K562 (cell line): ENCODE measurements around the gene SNX1. TPM values are rescaled to one million over a fixed set of nuclear protein-coding genes. Genes with fewer than 3 reads are reported as not detected.
A peak's percentile ranks its signal among the peaks of the same experiment; 100 is the strongest.

Experiments
- ATF1 ChIP-seq, 2 experiments: fragments of 450-650 bp in 1 of 2; IDR thresholded peaks; 2 replicates each; pipeline ENCODE4 v1.6.1; 2016; ENCODE audit warnings: missing compliant biosample characterization in 1 of 2, missing genetic modification characterization in 1 of 2
- CREBBP ChIP-seq: IDR thresholded peaks from one replicate; pipeline ENCODE4 v1.6.1; 2012; ENCODE audit warnings: low read depth, mild to moderate bottlenecking, control low read depth, inconsistent platforms, low read length
- KAT2B ChIP-seq: IDR thresholded peaks from one replicate; pipeline ENCODE4 v1.6.1; 2012; ENCODE audit warnings: low read depth, mild to moderate bottlenecking, control low read depth, inconsistent platforms, low read length, moderate library complexity
- NCOA2 ChIP-seq, 2 experiments: fragments of 450-650 bp; IDR thresholded peaks; 2 replicates each; pipeline ENCODE4 v1.6.1; 2018; ENCODE audit warnings: mild to moderate bottlenecking in 2 of 2, moderate library complexity in 1 of 2; ENCODE audit not compliant: partially characterized antibody in 2 of 2
- NR2C1 ChIP-seq, 2 experiments: fragments of 450-650 bp; IDR thresholded peaks; 2 replicates each; pipeline ENCODE4 v1.6.1; 2017; ENCODE audit warnings: mild to moderate bottlenecking in 2 of 2, antibody characterized with exemption in 1 of 2, inconsistent platforms in 1 of 2, missing compliant biosample characterization in 1 of 2, missing genetic modification characterization in 1 of 2
- POLR3A ChIP-seq: IDR thresholded peaks from 2 replicates; pipeline ENCODE4 v1.6.1; 2011; ENCODE audit warnings: borderline replicate concordance, mild to moderate bottlenecking, moderate library complexity; ENCODE audit not compliant: insufficient read length, insufficient read depth; ENCODE audit errors: extremely low read depth
- RBM17 ChIP-seq: fragments of 200-400 bp; formaldehyde crosslinking; IDR thresholded peaks from 2 replicates; pipeline ENCODE4 v1.6.1; 2017; ENCODE audit warnings: low read depth, mild to moderate bottlenecking, low read length, borderline replicate concordance
- RBM39 ChIP-seq: fragments of 200-400 bp; formaldehyde crosslinking; optimal IDR thresholded peaks from 2 replicates; pipeline ENCODE3; 2018; ENCODE audit warnings: low read depth, low read length
- TAF9B ChIP-seq: fragments of 450-650 bp; IDR thresholded peaks from 2 replicates; pipeline ENCODE4 v1.6.1; 2018; ENCODE audit warnings: mild to moderate bottlenecking; ENCODE audit not compliant: partially characterized antibody
- THRB ChIP-seq: fragments of 450-650 bp; formaldehyde crosslinking; conservative IDR thresholded peaks from 2 replicates; pipeline ENCODE4 v1.4.0; 2022; ENCODE audit warnings: mild to moderate bottlenecking, missing genetic modification characterization
- ZNF134 ChIP-seq: fragments of 250-450 bp; sonication (Bioruptor Pico); conservative IDR thresholded peaks from 2 replicates; pipeline ENCODE4 v1.4.0; 2020
- ZNF507 ChIP-seq: conservative IDR thresholded peaks from 2 replicates; pipeline ENCODE4 v1.6.1; 2017; ENCODE audit warnings: missing genetic modification characterization, missing compliant biosample characterization
- polyA plus RNA-seq, 8 experiments: library from polyadenylated mRNA; depleted of rRNA in 4 of 8; stranded (reverse) in 5 of 8; unstranded in 3 of 8; fragments of >200 nt; fragmentation: Nextera tagmentation in 2 of 8; fragmentation: Illumina TruSeq in 1 of 8; extraction: Ambion mirVana in 2 of 8; extraction: Trizol in 1 of 8; gene quantifications; 2 replicates each; pipeline versions ENCODE4 v1.2.1 to v1.2.3, GENCODE V29; 2011 to 2014; ENCODE audit warnings: inconsistent platforms in 1 of 8, missing spikeins in 1 of 8
- total RNA-seq, 7 experiments: library from RNA; depleted of rRNA in 6 of 7; stranded (reverse); fragments of >200 nt in 6 of 7; fragmentation: Illumina TruSeq in 2 of 7; extraction: Trizol in 2 of 7; gene quantifications; 2 replicates each; pipeline versions ENCODE4 v1.2.1 to v1.2.3, GENCODE V29; 2011 to 2021; ENCODE audit warnings: low replicate concordance in 1 of 7
- TF ChIP-seq, protein P1 (sequence below): fragments of 200-800 bp; sonication (Bioruptor generic); IDR thresholded peaks from 2 replicates; pipeline ENCODE4 v1.6.1; 2017; ENCODE audit warnings: missing genetic modification characterization, missing compliant biosample characterization
- TF ChIP-seq, protein P2 (sequence below): fragments of 450-650 bp; formaldehyde crosslinking; IDR thresholded peaks from 2 replicates; pipeline ENCODE4 v1.4.0; 2020; ENCODE audit warnings: mild to moderate bottlenecking, moderate library complexity
- TF ChIP-seq, protein P3 (sequence below): fragments of 450-650 bp; IDR thresholded peaks from 2 replicates; pipeline ENCODE4 v1.7.0; 2016; ENCODE audit warnings: borderline replicate concordance
- TF ChIP-seq, protein P4 (sequence below): IDR thresholded peaks from 2 replicates; pipeline ENCODE4 v1.6.1; 2014; ENCODE audit warnings: antibody characterized with exemption
- TF ChIP-seq, protein P5 (sequence below): fragments of 450-650 bp; formaldehyde crosslinking; IDR thresholded peaks from 2 replicates; pipeline ENCODE4 v1.4.0; 2020; ENCODE audit warnings: mild to moderate bottlenecking

Gene SNX1
- total and polyA plus RNA-seq, 9 of the 15 experiments (the other 6 are each of a cell fraction or from before 2014, with no cell fraction given) = 11.0 to 105 (median 59.9) TPM

DNA sequence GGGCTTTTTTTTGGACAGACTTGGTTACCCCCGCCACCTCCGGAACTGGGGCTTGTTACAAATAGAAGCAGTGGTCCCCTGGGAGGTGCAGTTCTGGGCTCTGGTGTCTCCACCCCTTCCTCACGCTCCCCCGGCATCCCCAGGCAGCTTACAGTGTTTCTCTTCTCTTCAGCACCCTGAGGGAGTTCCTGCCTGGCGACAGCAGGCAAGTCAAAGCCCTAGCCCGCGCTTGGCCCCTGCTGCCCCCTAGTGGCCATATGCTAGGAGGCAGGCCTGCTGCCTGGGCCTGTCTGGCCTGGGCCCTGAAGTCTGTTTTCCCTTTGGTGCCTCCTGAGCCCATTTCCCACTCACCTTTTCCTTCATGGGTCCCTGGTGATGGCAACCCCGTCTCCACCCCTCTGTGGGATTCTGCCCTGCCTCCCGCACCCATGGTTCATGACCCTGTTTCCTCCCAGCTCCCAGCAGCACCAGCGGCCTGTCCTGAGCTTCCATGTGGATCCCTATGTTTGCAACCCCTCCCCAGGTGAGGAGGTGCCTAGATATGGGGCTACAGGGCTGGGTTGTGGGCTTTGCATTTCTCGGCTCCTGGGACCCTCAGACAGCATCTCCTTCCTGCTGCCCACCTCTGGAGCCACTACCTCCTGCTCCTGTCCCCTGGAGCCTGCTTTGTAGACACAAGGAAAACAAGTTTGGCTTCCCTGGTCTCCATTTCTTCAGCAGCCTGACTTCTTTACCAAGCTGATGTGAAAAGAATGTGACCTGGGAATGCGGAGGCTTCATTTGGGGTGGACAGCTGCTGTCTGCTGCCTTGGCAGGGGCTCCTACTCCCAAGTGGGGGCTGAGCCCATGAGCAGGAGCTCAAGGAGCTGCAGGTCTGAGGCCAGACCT, 57.9 kb downstream of the SNX1 start (continued):
- TF ChIP-seq, protein P1, sequence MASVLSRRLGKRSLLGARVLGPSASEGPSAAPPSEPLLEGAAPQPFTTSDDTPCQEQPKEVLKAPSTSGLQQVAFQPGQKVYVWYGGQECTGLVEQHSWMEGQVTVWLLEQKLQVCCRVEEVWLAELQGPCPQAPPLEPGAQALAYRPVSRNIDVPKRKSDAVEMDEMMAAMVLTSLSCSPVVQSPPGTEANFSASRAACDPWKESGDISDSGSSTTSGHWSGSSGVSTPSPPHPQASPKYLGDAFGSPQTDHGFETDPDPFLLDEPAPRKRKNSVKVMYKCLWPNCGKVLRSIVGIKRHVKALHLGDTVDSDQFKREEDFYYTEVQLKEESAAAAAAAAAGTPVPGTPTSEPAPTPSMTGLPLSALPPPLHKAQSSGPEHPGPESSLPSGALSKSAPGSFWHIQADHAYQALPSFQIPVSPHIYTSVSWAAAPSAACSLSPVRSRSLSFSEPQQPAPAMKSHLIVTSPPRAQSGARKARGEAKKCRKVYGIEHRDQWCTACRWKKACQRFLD (CRISPR knock-in tag) = no peak
- TF ChIP-seq CREBBP = no peak
- TF ChIP-seq NCOA2 (IDR thresholded peaks at IDR 0.05; ENCODE audit: partially characterized antibody in 2 of 2) = no peak
- TF ChIP-seq RBM39 = no peak
- TF ChIP-seq ATF1 (CRISPR knock-in tag; IDR thresholded peaks at IDR 0.05) = no peak
- TF ChIP-seq ATF1 (tag; IDR thresholded peaks at IDR 0.05) = no peak
- TF ChIP-seq, protein P2, sequence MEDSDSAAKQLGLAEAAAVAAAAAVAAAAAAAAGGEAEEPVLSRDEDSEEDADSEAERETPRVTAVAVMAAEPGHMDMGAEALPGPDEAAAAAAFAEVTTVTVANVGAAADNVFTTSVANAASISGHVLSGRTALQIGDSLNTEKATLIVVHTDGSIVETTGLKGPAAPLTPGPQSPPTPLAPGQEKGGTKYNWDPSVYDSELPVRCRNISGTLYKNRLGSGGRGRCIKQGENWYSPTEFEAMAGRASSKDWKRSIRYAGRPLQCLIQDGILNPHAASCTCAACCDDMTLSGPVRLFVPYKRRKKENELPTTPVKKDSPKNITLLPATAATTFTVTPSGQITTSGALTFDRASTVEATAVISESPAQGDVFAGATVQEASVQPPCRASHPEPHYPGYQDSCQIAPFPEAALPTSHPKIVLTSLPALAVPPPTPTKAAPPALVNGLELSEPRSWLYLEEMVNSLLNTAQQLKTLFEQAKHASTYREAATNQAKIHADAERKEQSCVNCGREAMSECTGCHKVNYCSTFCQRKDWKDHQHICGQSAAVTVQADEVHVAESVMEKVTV (CRISPR knock-in tag) = 0 out of 2 replicates have a peak, but pooled peaks have one; percentile 32
- TF ChIP-seq, protein P3, sequence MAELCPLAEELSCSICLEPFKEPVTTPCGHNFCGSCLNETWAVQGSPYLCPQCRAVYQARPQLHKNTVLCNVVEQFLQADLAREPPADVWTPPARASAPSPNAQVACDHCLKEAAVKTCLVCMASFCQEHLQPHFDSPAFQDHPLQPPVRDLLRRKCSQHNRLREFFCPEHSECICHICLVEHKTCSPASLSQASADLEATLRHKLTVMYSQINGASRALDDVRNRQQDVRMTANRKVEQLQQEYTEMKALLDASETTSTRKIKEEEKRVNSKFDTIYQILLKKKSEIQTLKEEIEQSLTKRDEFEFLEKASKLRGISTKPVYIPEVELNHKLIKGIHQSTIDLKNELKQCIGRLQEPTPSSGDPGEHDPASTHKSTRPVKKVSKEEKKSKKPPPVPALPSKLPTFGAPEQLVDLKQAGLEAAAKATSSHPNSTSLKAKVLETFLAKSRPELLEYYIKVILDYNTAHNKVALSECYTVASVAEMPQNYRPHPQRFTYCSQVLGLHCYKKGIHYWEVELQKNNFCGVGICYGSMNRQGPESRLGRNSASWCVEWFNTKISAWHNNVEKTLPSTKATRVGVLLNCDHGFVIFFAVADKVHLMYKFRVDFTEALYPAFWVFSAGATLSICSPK = no peak
- no peak for TF ChIP-seq RBM17
- TF ChIP-seq, protein P4, sequence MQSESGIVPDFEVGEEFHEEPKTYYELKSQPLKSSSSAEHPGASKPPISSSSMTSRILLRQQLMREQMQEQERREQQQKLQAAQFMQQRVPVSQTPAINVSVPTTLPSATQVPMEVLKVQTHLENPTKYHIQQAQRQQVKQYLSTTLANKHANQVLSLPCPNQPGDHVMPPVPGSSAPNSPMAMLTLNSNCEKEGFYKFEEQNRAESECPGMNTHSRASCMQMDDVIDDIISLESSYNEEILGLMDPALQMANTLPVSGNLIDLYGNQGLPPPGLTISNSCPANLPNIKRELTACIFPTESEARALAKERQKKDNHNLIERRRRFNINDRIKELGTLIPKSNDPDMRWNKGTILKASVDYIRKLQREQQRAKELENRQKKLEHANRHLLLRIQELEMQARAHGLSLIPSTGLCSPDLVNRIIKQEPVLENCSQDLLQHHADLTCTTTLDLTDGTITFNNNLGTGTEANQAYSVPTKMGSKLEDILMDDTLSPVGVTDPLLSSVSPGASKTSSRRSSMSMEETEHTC = no peak
- TF ChIP-seq NR2C1 (IDR thresholded peaks at IDR 0.05) = no peak
- no peak for TF ChIP-seq NR2C1 (tag; IDR thresholded peaks at IDR 0.05)
- no peak for TF ChIP-seq TAF9B
- TF ChIP-seq ZNF134 = no peak
- no peak for TF ChIP-seq POLR3A
- no peak for TF ChIP-seq ZNF507 (tag)
- TF ChIP-seq KAT2B = no peak
- TF ChIP-seq, protein P5, sequence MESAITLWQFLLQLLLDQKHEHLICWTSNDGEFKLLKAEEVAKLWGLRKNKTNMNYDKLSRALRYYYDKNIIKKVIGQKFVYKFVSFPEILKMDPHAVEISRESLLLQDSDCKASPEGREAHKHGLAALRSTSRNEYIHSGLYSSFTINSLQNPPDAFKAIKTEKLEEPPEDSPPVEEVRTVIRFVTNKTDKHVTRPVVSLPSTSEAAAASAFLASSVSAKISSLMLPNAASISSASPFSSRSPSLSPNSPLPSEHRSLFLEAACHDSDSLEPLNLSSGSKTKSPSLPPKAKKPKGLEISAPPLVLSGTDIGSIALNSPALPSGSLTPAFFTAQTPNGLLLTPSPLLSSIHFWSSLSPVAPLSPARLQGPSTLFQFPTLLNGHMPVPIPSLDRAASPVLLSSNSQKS = no peak
- no peak; the same call in 1 of the 2 replicates for TF ChIP-seq THRB (CRISPR knock-in tag)
